Measurements from ENCODE around the gene SFMBT2. TPM values are rescaled to one million over a fixed set of nuclear protein-coding genes. Genes with fewer than 3 reads are reported as not detected.

SFMBT2 gene
- total RNA-seq, 1 donor from 2014 or later = 11.0 TPM

DNA sequence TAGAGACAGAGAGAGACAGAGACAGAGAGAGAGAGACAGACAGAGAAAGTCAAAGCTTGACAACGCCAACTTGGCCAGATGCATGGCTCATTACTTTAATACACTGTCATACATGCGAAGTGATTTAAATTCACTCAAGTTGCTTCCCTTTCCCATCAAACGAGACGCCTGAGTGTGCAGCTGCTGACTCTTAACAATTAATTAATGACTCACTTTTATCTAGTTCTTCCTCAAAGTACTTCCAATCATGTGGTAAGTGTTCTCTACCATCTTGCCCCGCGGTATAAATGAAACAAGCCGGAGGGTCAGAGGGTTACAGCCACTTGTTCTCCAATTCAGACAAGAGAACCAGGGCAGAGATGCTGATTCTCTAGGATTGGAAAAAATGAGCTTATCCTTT is 90.8 kb downstream of the SFMBT2 start:
- Histone ChIP-seq H3K27me3 (ENCODE audit: low read depth) (no peaks in the 10 kb centered on the region), H3K4me3 (no peak overlapping the region), H3K36me3 (no peaks in the 10 kb centered on the region), H3K27ac (replicated peaks) (no peak overlapping the region), H3K4me1 (peaks cover 33% of the 10 kb centered on the region), H3K9me3 (replicated peaks) (no peaks in the 10 kb centered on the region)
- no peak for DNase-seq
- intact Hi-C loops (cut with micrococcal nuclease) = no loop called here
- TF ChIP-seq, protein P1, sequence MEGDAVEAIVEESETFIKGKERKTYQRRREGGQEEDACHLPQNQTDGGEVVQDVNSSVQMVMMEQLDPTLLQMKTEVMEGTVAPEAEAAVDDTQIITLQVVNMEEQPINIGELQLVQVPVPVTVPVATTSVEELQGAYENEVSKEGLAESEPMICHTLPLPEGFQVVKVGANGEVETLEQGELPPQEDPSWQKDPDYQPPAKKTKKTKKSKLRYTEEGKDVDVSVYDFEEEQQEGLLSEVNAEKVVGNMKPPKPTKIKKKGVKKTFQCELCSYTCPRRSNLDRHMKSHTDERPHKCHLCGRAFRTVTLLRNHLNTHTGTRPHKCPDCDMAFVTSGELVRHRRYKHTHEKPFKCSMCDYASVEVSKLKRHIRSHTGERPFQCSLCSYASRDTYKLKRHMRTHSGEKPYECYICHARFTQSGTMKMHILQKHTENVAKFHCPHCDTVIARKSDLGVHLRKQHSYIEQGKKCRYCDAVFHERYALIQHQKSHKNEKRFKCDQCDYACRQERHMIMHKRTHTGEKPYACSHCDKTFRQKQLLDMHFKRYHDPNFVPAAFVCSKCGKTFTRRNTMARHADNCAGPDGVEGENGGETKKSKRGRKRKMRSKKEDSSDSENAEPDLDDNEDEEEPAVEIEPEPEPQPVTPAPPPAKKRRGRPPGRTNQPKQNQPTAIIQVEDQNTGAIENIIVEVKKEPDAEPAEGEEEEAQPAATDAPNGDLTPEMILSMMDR (IDR thresholded peaks at IDR 0.05; ENCODE audit: borderline replicate concordance) = no peak

DNA sequence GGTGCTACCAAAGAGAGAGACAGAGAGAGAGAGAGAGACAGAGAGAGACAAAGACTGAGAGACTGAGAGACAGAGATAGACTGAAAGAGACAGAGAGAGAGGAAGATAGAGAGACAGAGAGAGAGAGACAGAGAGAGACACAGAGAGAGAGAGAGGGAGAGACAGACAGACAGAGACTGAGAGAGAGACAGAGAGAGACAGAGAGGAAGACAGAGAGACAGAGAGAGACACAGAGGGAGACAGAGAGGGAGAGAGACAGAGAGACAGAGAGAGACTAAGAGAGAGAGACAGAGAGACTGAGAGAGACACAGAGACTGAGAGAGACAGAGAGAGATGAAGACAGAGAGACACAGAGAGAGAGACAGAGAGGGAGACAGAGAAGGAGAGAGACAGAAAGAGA is 91.2 kb downstream of the SFMBT2 start:
- Histone ChIP-seq H3K27me3 (ENCODE audit: low read depth) (no peaks in the 10 kb centered on the region), H3K4me1 (peaks cover 33% of the 10 kb centered on the region), H3K9me3 (replicated peaks) (no peaks in the 10 kb centered on the region), H3K27ac (replicated peaks) (no peak overlapping the region), H3K4me3 (no peak overlapping the region), H3K36me3 (no peaks in the 10 kb centered on the region)
- TF ChIP-seq, protein P1 (IDR thresholded peaks at IDR 0.05; ENCODE audit: borderline replicate concordance) = no peak
- no peak for DNase-seq
- intact Hi-C loops (cut with micrococcal nuclease) = no loop called here

DNA sequence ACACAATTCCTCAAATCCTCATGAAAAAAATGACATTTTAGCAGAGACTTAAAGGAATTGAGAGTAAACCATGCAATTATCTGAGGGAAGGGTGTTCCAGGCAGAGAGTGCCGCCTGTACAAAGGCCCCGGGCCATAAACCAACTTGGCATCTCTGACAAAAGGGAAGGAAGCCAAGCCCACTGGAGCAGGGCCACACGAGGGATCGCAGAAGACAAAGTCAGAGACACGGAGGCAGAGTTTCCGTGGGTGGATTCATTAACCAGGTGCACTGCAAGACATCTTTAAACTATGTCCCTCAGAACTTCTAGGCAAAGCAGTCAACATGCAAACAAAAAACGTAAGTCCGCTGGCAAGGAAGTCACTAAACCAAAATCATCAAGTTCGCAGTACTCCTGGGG is 92.0 kb downstream of the SFMBT2 start:
- TF ChIP-seq, protein P1 (IDR thresholded peaks at IDR 0.05; ENCODE audit: borderline replicate concordance) = no peak
- no peak overlapping the region for H3K27ac ChIP-seq (replicated peaks)
- H3K27me3 ChIP-seq (ENCODE audit: low read depth) = no peaks in the 10 kb centered on the region
- H3K9me3 ChIP-seq (replicated peaks) = no peaks in the 10 kb centered on the region
- H3K4me1 ChIP-seq = peaks cover 37% of the 10 kb centered on the region
- intact Hi-C loops (cut with micrococcal nuclease) = no loop called here
- H3K36me3 ChIP-seq = no peaks in the 10 kb centered on the region
- DNase-seq = no peak
- H3K4me3 ChIP-seq = peak overlapping the region; percentile 18

DNA sequence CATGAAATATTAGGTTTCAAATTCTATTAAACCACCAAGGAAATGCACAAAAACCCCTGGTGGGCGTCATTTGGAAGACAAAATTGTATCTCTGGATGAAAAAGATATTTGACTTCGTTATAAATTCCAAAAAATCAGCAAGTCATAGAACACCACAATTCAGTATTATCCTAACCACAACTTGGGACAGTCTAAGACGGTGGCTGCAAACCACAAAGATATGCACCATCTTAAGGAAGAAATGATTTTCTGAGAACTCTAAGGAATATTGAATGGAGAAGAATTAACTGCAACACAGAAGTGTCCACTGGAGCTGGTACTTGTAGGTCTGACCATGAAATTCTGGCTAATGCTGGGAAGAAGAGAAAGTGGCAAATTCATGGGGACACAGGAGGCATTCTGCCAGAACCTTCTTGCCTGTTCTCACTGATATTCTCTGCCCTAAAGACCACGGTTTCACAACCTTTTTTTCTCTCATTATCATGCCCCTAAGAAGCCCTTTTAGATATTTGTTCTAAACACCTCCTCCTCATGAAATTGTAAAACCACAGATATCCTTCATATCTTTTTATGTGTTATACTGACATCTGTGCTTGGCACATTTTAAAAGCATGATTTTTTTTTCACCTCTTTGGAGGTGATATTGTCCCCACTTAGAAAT is 92.9 kb downstream of the SFMBT2 start:
- H3K27ac ChIP-seq (replicated peaks) = no peak overlapping the region
- DNase-seq = no peak
- H3K27me3 ChIP-seq (ENCODE audit: low read depth) = no peaks in the 10 kb centered on the region
- no peaks in the 10 kb centered on the region for H3K9me3 ChIP-seq (replicated peaks)
- H3K36me3 ChIP-seq = no peaks in the 10 kb centered on the region
- TF ChIP-seq, protein P1 (IDR thresholded peaks at IDR 0.05; ENCODE audit: borderline replicate concordance) = no peak
- H3K4me3 ChIP-seq = no peak overlapping the region
- intact Hi-C loops (cut with micrococcal nuclease) = no loop called here
- H3K4me1 ChIP-seq = peaks cover 37% of the 10 kb centered on the region

DNA sequence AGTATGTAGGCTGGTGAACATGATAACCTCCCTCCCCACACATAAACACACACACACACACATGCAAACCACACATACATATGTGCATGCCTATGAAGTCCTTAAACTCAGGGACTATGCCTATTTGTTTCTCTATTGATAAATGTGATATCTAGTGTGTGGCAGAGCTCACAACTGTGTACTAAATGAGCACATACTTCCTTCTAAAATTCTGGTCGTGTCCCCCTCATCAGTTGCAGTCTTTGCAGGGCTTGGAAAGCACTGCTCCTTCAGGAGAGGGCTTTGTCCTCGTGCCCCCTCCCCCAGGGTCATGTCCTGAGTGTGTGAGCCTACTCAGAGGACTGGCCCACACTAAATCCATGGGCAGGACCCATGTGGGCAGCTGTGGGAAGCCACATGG is 94.0 kb downstream of the SFMBT2 start:
- H3K27me3 ChIP-seq (ENCODE audit: low read depth) = no peaks in the 10 kb centered on the region
- DNase-seq = no peak
- no peaks in the 10 kb centered on the region for H3K9me3 ChIP-seq (replicated peaks)
- no peak overlapping the region for H3K4me3 ChIP-seq
- TF ChIP-seq, protein P1 (IDR thresholded peaks at IDR 0.05; ENCODE audit: borderline replicate concordance) = no peak
- H3K27ac ChIP-seq (replicated peaks) = no peak overlapping the region
- intact Hi-C loops (cut with micrococcal nuclease) = no loop called here
- no peaks in the 10 kb centered on the region for H3K36me3 ChIP-seq
- peaks cover 37% of the 10 kb centered on the region for H3K4me1 ChIP-seq

Measured in left ventricle myocardium inferior (tissue), 1 donor.